ENCODE results near the gene CHMP4B.

- TF ChIP-seq CTCF (IDR thresholded peaks at IDR 0.05; ENCODE audit: low read depth, low read length, missing input control) (no peak), YY1 (IDR thresholded peaks at IDR 0.05) (no peak), REST (IDR thresholded peaks at IDR 0.05) (no peak), FOXA2 (IDR thresholded peaks at IDR 0.05) (no peak), GABPA (IDR thresholded peaks at IDR 0.05 in 1 of 2, conservative IDR thresholded peaks at IDR 0.05 in 1 of 2) (no peak), TAF1 (conservative IDR thresholded peaks at IDR 0.05) (no peak), RAD21 (IDR thresholded peaks at IDR 0.05) (peak in 1 of 2 donors; percentile 5)
Observed at GRCh38 chr20:33789109-33789857, 21.9 kb upstream of the CHMP4B start.

All from liver (tissue), 3 donors.